Measurements from ENCODE around the gene DENND2C.

Gene DENND2C

GRCh38 chr1:114638910-114639309 lies 30.9 kb downstream of the DENND2C start:
- Histone ChIP-seq H3K36me3 (no peaks in the 10 kb centered on the region), H3K9me3 (no peaks in the 10 kb centered on the region), H3K27ac (no peak overlapping the region), H3K4me3 (no peak overlapping the region), H3K4me1 (no peaks in the 10 kb centered on the region), H3K27me3 (no peaks in the 10 kb centered on the region)
- intact Hi-C loops (cut with DNase I; ENCODE audit: low total_unique reads): no loop called here
- TF ChIP-seq CTCF (IDR thresholded peaks at IDR 0.05): no peak
- no peak for DNase-seq

- H3K27me3 ChIP-seq: no peaks in the 10 kb centered on the region
- intact Hi-C loops (cut with DNase I; ENCODE audit: low total_unique reads): no loop called here
Observed at GRCh38 chr1:114632427-114632826, 37.4 kb downstream of the DENND2C start.

GRCh38 chr1:114627107-114627506 lies 42.7 kb downstream of the DENND2C start:
- Histone ChIP-seq H3K36me3 (peaks cover 0 to 7% (median 4%) of the 10 kb centered on the region in 3 donors), H3K9me3 (no peaks in the 10 kb centered on the region), H3K4me1 (no peaks in the 10 kb centered on the region), H3K27me3 (no peaks in the 10 kb centered on the region), H3K4me3 (no peak overlapping the region), H3K27ac (no peak overlapping the region)
- no peak for TF ChIP-seq CTCF (IDR thresholded peaks at IDR 0.05)
- no peak for DNase-seq
- intact Hi-C loops (cut with DNase I; ENCODE audit: low total_unique reads): no loop called here

More at GRCh38 chr1:114632427-114632826, 37.4 kb downstream of the DENND2C start:
- TF ChIP-seq CTCF (IDR thresholded peaks at IDR 0.05): no peak
- Histone ChIP-seq H3K36me3 (no peaks in the 10 kb centered on the region), H3K4me1 (no peaks in the 10 kb centered on the region), H3K4me3 (no peak overlapping the region), H3K9me3 (no peaks in the 10 kb centered on the region), H3K27ac (no peak overlapping the region)
- no peak for DNase-seq

- Histone ChIP-seq H3K4me1 (peaks cover 0 to 4% (median 0%) of the 10 kb centered on the region in 4 donors), H3K27ac (no peak overlapping the region), H3K9me3 (no peaks in the 10 kb centered on the region), H3K36me3 (peaks cover 4 to 14% (median 10%) of the 10 kb centered on the region in 3 donors), H3K4me3 (no peak overlapping the region), H3K27me3 (no peaks in the 10 kb centered on the region)
- TF ChIP-seq CTCF (IDR thresholded peaks at IDR 0.05): no peak
- DNase-seq: no peak
- intact Hi-C loops (cut with DNase I; ENCODE audit: low total_unique reads): no loop called here
Observed at GRCh38 chr1:114623364-114623763, 46.5 kb downstream of the DENND2C start.

GRCh38 chr1:114620419-114620818 lies 49.4 kb downstream of the DENND2C start:
- no peak for TF ChIP-seq CTCF (IDR thresholded peaks at IDR 0.05)
- Histone ChIP-seq H3K27me3 (no peaks in the 10 kb centered on the region), H3K36me3 (peaks cover 17 to 30% (median 27%) of the 10 kb centered on the region in 3 donors), H3K9me3 (no peaks in the 10 kb centered on the region), H3K4me1 (peaks cover 0 to 4% (median 0%) of the 10 kb centered on the region in 4 donors), H3K4me3 (no peak overlapping the region), H3K27ac (no peak overlapping the region)
- DNase-seq: no peak
- intact Hi-C loops (cut with DNase I; ENCODE audit: low total_unique reads): no loop called here

DNA sequence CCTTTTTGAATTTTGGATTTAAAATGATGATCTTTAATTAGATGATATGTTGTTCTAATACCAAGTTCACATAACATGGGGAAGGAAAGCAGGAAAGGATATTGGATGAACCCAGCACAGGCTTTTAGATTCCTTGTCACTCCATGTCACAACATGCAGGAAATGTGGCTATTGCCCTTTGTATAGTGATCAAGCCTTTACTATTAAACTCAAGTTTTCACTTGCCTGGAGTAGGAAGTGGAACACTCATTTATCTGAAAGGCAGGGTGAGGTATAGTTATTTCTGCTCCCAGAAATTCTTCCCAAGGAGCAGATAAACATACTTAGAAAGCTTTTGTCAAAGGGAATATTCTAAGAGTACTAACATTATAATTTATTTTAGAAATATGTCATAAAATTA lies 51.2 kb downstream of the DENND2C start:
- Histone ChIP-seq H3K36me3 (peaks cover 27 to 38% (median 31%) of the 10 kb centered on the region in 3 donors), H3K4me1 (peaks cover 0 to 4% (median 0%) of the 10 kb centered on the region in 4 donors), H3K27me3 (no peaks in the 10 kb centered on the region), H3K27ac (no peak overlapping the region), H3K9me3 (no peaks in the 10 kb centered on the region), H3K4me3 (no peak overlapping the region)
- TF ChIP-seq CTCF (IDR thresholded peaks at IDR 0.05): no peak
- no peak for DNase-seq
- intact Hi-C loops (cut with DNase I; ENCODE audit: low total_unique reads): no loop called here
